ENCODE data around the gene AKAP13.
"Not testable (repeated sequence)": the region's sequence is repeated elsewhere in the genome, so short reads cannot be mapped to it uniquely, and the experiment has no call there.

AKAP13 gene

GRCh38 chr15:85348048-85348766, 32.2 kb upstream of the AKAP13 start:
- DNase-seq = not testable (repeated sequence)

GRCh38 chr15:85349062-85349461, 31.3 kb upstream of the AKAP13 start:
- DNase-seq = not testable (repeated sequence)

GRCh38 chr15:85350395-85350794, 30.0 kb upstream of the AKAP13 start:
- no peak for DNase-seq

GRCh38 chr15:85351501-85351900, 28.9 kb upstream of the AKAP13 start:
- DNase-seq = not testable (repeated sequence)

GRCh38 chr15:85351965-85352364, 28.4 kb upstream of the AKAP13 start:
- DNase-seq = no peak

- no peak for DNase-seq
Measured at GRCh38 chr15:85353516-85353915, 26.9 kb upstream of the AKAP13 start.

- DNase-seq = no peak
Measured at GRCh38 chr15:85354461-85354860, 25.9 kb upstream of the AKAP13 start.

DNA sequence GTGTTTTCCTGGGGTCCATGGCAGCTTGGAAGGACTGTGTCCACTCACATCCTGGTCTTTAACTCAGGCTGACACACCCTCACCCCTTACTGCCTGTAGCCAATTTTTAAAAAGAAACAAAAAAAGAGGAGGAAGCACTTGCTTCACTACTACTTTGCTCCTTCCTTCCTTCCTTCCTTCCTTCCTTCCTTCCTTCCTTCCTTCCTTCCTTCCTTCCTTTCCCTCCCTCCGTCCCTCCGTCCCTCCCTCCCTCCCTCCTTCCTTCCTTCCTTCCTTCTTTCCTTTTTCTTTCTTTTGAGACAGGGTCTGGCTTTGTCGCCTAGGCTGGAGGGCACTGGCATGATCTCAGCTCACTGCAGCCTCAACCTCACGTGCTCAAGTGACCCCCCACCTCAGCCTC, 25.5 kb upstream of the AKAP13 start:
- no peak for DNase-seq

DNA sequence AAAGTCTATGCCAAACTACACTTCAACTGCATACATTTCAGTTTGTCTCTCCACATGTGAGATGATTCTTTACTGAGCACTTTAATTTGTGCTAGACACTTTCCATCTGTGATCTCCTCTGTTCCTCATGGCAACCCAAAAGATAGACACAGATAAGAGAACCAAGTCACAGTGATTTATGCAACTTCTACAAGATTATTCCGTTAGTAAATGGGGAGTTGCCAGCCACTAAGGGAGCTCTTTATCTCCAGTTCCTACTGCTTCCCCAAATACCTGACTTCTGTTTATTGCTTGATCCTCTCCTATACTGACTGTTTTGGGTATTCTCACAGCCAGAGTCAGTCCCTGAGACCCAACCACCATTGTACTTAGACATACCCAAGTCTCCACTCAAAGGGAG, 24.1 kb upstream of the AKAP13 start:
- DNase-seq = no peak

DNA sequence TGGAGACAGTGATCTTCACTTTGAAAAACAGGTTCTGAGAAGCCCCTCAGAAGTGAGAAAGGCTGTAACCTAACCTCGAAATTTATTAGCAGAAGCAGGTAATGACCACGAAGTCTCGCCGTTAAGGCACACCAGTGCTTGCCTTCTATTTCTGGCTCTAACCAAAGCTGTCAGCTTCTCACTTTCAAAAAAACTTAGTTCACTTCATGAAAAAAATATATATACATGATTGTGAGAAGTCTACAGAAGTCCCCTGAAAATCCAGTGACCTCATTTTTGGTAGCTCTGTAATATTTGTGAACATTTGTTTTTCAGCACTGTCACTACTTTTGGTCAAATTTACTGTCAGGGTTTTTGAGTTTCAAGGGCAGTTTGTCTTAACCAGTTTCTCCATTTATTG, 19.1 kb upstream of the AKAP13 start:
- no peak for DNase-seq

DNA sequence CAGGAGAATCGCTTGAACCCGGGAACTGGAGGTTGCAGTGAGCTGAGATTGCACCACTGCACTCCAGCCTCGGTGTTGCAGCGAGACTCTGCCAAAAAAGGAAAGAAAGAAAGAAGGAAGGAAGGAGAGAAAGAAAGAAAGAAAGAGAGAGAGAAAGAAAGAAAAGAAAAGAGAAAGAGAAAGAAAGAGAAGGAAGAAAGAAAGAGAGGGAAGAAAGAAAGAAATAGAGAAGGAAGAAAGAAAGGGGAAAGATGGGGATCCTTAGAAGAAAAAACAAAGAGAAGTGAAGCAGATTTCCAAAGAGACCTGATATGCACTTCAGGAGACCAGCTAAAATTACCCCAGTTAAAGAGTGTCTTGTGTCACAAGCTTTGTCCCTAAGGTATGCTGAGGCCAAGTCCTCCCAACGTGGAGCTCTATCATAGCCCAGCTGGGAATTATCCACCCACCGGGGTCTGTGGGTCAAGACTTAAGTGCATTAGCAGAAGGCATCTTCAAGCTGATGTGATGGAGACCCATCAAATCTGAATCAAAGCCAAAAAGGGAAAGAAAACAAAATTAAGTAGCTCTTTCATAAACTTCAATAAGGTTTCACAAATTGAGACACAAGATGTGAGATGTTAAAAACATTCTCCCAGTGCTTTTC, 17.8 kb upstream of the AKAP13 start:
- DNase-seq = no peak

DNA sequence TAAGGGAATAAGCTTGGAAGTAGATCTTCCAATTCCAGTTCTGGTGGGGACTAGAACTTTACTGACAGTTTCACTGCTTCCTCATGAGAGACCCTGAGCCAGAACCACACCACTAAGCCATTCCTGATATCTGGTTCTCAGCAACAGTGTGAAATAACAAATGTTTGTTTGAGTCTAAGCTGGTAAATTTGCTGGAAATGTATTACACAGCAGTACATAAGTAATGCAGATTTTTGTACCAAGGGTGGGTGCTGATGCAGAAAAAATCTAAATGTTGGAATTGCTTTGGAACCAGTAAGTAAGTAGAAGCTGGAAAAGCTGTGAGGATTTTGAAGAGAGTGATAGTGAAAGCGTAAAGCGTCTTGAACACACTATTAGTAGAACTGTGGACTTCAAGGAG, 14.4 kb upstream of the AKAP13 start:
- DNase-seq = no peak

GRCh38 chr15:85367741-85368140, 12.7 kb upstream of the AKAP13 start:
- DNase-seq = no peak

- DNase-seq = no peak
Measured at GRCh38 chr15:85374831-85375230, 5.6 kb upstream of the AKAP13 start.

DNA sequence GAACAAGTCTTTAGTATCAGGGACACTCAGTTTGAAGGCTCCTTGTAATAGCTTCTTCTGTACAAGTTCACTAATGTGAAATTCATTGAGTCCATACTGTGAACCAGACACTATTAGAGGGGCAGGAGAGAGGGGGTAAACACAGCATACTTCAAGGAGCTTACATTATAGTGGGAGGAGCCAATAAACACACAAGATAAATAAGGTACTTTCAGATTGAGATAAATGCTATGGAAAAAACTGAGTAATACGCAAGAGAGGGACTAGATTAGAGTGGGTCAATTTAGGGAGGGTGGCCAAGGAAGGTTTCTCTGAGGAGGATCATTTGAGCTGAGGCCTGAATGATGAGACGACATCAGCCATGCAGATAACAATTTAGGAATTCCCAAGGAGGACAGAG, 3.1 kb upstream of the AKAP13 start:
- no peak for DNase-seq

GRCh38 chr15:85377986-85378385, 2.4 kb upstream of the AKAP13 start:
- DNase-seq = no peak

DNA sequence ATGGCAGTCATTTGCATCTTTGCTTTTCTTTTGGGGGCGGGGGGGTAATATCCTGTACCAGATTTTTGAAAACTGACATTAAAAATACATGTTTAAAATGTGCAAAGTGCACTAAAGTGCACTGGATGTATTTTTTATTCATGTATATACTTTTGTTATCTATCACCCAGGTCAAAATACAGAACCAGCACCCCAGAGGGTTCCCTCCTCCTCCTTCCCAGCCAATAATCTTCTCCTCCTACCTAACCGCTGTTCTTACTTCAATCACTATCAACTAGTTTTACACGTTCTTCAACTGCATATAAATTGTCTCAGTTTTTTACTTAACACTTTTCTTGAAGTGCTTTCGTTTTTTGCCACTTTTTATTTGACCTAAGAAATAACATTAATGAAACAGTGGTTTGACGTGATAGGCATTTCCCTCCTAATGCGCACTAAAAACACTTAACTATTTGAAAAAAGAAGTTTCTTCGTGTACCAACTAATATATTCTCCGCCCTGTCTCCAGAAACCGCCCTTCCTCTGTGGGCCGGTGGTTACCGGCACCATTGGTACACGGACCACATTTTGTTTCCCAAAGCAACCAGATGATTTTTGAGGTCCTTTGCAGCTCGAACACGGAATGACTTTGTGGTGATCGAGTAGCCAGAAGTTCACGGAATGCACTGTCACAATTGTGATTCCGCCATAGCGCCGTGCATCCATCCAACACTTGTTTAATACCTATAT, 836 bp upstream of the AKAP13 start:
- DNase-seq = no peak

GRCh38 chr15:85380812-85381642, 624 bp downstream of the AKAP13 start:
- DNase-seq = no peak

- no peak for DNase-seq
Measured at GRCh38 chr15:85381850-85382751, 1.7 kb downstream of the AKAP13 start.

- DNase-seq = no peak
Measured at GRCh38 chr15:85382942-85383341, 2.5 kb downstream of the AKAP13 start.

DNA sequence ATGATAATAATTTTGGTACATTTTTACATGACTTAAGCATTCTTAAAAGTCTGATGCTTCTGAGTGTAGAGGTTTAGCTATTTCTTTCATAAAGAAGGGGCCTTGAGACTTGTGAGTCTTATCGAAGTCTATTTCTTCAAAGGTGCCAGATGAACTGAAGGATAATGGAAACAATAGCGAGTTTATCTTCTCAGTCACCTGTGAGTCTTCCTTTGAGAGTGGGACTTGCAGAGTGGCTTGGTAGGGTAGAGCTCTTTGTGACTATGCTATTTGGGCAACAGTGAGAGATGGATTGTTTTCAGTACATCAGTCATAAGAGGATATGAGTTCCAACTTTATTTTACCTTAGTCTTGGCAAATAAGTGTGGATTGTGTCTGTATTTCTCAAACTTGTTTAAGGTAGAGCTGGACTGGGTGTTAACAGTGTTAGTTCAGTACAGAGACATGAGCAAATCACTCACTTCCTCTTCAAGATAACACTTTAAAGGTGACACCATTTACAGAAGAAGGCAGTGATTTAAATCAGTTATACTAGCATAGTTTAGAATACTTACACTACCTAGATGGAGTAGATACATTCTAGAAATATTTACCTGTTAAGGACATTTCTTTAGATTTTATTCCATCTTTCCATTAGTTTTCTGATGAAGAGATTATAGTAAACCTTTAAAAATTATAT, 3.2 kb downstream of the AKAP13 start:
- DNase-seq = no peak

GRCh38 chr15:85386261-85386660, 5.9 kb downstream of the AKAP13 start:
- DNase-seq = no peak
